Measurements from ENCODE around the gene SMAD6. TPM values are rescaled to one million over a fixed set of nuclear protein-coding genes. Genes with fewer than 3 reads are reported as not detected.

The SMAD6 gene
- polyA plus RNA-seq, 3 donors = 39.4 to 46.2 (median 41.5) TPM

- DNase-seq = peak; percentile 98
These were observed 1.1 kb upstream of the SMAD6 start for GRCh38 chr15:66700802-66701421.

- DNase-seq = no peak
These were observed 508 bp upstream of the SMAD6 start for GRCh38 chr15:66701422-66702034.

GRCh38 chr15:66702787-66703539 lies 927 bp downstream of the SMAD6 start:
- DNase-seq = no peak

GRCh38 chr15:66703540-66703941 lies 1.5 kb downstream of the SMAD6 start:
- no peak for DNase-seq

GRCh38 chr15:66704019-66704802 lies 2.2 kb downstream of the SMAD6 start:
- no peak for DNase-seq

GRCh38 chr15:66704803-66705153 lies 2.7 kb downstream of the SMAD6 start:
- no peak for DNase-seq

GRCh38 chr15:66705277-66706146 lies 3.5 kb downstream of the SMAD6 start:
- no peak for DNase-seq

GRCh38 chr15:66706225-66706732 lies 4.2 kb downstream of the SMAD6 start:
- DNase-seq = no peak

GRCh38 chr15:66706840-66707239 lies 4.8 kb downstream of the SMAD6 start:
- DNase-seq = no peak

GRCh38 chr15:66707310-66708082 lies 5.5 kb downstream of the SMAD6 start:
- DNase-seq = peak; percentile 69

- DNase-seq = no peak
These were observed 6.4 kb downstream of the SMAD6 start for GRCh38 chr15:66708389-66708788.

GRCh38 chr15:66709884-66710283 lies 7.8 kb downstream of the SMAD6 start:
- no peak for DNase-seq

GRCh38 chr15:66711260-66711659 lies 9.2 kb downstream of the SMAD6 start:
- no peak for DNase-seq

GRCh38 chr15:66711862-66712261 lies 9.8 kb downstream of the SMAD6 start:
- DNase-seq = no peak

GRCh38 chr15:66713843-66714508 lies 11.9 kb downstream of the SMAD6 start:
- DNase-seq = no peak

- DNase-seq = no peak
These were observed 12.5 kb downstream of the SMAD6 start for GRCh38 chr15:66714543-66714981.

GRCh38 chr15:66715181-66715624 lies 13.2 kb downstream of the SMAD6 start:
- DNase-seq = no peak

GRCh38 chr15:66715720-66716655 lies 14.0 kb downstream of the SMAD6 start:
- no peak for DNase-seq

- no peak for DNase-seq
These were observed 14.6 kb downstream of the SMAD6 start for GRCh38 chr15:66716656-66717020.
